GM21360 (cell line): ENCODE measurements around the gene XPNPEP2.

Experiments
- ATAC-seq: cut with Tn5 transposase; IDR thresholded peaks from one replicate; pipeline ENCODE4 v1.9.1; 2021; ENCODE audit warnings: mild to moderate bottlenecking, moderate library complexity; ENCODE audit not compliant: unreplicated experiment

The XPNPEP2 gene

DNA sequence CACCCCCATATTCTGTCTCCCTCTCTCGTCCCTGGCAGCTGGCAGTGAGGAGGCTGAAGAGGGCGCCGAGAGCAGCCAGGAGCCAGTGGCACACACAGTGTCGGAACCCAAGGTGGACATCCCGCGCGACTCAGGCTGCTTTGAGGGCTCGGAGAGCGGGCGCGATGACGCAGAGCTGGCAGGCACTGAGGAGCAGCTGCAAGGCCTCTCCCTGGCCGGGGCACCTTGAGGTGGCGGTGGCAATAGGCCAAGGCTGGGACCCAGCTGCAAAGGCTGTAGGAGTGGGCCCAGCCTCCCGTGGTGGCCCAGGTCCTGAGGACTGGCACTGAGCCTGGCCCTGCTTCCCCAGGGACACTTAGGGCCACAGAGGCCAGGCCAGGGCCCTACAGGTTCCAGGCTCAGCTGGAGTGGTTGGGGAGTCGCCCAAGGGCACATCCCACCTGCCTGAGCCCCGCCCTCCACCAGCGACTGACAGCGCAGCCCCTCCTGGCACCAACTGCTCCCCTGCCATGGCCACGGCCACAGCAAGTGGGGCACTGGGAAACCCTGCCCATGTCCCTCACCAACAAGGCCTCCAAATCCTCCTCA lies 54.9 kb downstream of the XPNPEP2 start:
- ATAC-seq = no peak

DNA sequence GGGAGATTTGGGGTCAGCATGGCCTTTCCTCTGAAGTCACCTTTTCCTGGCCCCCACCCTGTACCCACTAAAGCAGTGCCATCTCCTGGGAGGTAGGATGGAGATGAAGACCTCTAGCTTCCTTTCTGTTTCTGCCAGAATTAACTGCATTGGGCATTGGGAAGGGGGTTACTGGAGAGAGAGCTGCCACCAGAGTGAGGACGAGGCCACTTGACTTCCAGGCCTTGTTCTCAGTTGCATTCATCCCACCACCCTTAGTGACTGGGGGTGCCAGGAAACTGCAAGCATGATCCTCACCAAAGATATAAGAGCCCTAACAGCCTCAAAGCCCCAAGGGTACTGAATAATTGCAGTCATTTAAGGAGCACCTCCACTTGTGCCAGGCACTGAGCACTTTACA lies 56.8 kb downstream of the XPNPEP2 start:
- ATAC-seq = no peak

DNA sequence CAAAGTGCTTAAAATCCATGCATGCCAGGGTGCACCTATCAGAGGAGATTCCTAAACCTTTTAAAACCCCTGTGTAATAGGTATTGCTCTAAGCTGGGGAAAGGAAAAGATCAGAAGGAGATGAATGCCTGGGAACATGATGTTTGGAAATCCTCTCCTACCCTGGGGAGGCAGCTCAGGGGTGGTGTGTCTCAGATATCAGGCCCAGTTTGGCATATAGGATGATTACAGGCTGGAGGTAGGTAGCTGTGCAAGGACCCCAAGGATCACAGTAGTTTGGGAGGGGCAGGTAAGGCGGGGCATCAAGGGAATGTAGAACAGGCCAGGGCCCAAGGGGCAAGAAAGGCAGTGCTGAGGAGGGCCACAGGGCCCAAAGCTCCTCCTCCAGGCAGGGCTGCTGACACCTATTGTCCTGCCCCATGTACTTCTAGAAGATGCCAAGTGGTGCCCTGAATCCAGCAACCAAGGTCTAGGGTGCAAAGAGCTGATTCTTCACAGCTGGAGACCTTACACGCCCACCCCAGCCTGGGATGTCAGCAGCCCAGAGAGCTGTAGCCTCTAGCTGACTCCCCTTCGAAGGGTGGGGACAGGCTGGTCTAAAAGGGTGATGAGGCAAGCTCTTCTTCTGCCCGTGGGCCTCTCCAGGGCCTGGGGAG lies 58.6 kb downstream of the XPNPEP2 start:
- no peak for ATAC-seq

DNA sequence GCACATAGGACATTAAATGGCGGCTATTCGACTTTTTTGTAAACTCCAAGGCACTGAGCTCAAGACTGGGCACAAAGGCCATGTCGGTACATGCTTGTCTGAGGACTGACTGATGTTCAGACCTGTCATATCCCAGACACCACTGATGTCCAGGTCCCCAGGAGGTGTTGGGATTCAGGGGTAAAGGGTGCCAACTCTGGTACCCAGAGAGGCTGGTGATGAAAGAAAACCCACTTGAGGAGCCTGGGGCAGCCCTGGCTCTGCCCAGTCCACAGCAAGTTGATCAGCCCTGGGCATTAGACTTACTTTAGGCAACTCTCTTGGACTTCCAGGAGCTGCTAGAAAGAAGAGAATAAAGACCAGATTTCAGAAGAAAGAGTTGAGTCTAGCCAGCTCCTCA lies 59.7 kb downstream of the XPNPEP2 start:
- no peak for ATAC-seq

DNA sequence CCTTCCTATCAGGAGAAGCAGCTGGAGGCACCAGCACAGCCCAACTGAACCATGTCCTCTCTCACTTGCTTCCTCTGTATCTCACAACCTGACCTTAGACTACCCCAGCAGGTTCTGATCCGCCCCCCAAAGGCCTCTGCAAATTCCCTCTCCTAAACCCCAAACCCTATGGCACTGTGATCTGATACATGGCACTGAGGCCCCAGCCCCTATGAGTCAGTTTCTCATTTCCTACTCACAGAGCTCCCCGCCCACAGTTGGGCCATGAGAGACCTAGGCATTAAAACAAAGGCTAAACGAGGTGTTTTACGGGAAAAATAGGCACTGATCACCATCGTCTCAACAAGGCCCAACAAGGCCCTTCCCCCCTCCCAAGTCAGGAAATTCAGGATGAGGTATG lies 60.1 kb downstream of the XPNPEP2 start:
- ATAC-seq = no peak

DNA sequence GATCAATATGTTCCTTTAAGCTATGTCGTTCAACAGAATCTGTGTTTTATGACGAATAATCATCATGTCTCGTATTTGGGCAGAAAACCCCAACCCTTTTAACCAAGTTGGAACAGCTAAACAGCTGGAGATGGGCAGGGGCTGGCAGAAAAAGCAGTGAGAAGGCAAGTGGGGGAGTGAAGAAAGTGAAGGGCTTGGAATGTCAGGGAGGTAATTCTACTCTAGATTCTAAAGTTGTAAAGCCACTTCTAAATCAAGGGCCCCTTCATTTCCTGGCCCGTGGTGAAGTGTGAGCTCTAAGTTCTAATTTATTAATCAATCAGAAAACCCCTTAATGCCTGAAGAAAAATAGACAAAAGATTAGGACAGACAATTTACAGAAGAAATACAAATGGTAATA lies 61.4 kb downstream of the XPNPEP2 start:
- no peak for ATAC-seq

DNA sequence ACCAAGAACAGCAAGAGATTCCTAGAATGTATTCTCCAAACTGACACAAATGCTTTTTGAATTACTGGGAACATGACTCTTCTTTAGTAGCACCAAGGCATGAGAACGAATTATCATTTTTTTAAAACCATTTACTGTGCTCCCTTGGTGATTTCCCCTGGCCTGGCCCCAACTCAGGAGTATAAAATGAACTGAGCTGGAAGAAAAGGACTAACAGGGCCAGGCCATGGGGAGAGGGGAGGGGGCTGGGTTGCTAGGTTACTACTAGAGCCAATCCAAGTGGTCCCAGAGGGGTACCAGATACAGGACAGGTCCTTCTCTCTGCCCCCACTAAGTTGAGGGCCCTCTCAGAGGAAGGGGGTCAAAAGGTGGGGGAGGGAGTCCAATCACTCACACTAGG lies 64.1 kb downstream of the XPNPEP2 start:
- ATAC-seq = no peak

DNA sequence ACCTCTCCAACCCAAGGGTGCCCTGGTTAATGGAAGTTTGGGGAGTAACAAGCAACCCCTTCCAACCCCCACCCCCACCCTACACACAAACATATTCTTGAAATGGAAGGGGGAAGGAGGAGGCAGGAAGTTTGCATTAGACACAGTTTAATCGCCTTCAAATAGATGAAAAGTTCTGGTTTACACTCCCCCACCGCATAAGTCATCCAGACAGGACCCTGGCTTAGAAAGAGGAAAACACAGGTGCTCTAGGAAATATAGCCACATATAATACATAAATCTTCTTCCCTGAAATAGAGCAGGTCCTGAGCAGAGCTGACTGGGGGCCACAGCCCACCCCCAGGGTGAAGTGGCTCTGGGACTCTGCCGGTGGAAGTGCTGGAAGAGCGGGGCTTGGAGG lies 66.0 kb downstream of the XPNPEP2 start:
- no peak for ATAC-seq

DNA sequence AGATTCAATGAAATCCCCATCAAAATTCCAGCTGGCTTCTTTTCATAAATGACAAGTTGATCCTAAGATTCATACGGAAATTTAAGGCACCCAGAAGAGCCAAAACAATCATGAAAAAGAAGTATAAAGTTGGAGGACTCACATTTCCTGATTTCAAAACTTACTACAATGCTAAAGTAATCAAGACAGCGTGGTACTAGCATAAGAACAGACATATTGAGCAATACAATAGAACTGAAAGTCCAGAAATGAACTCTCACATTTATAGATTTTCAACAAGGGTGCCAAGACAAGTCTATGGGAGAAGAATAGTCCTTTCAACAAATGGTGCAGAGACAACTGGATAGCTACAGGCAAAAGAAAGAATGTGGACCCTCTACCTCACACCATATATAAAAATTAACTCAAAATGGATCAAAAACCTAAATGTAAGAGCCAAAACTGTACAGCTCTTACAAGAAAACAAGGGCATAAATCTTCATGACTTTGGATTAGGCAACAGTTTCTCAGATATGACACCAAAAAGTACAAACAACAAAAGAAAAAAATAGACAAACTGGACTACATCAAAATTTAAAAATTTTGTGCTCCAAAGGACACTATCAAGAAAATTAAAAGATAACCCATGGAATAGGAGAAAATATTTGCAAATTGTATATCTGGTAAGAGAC lies 69.5 kb downstream of the XPNPEP2 start:
- no peak for ATAC-seq

DNA sequence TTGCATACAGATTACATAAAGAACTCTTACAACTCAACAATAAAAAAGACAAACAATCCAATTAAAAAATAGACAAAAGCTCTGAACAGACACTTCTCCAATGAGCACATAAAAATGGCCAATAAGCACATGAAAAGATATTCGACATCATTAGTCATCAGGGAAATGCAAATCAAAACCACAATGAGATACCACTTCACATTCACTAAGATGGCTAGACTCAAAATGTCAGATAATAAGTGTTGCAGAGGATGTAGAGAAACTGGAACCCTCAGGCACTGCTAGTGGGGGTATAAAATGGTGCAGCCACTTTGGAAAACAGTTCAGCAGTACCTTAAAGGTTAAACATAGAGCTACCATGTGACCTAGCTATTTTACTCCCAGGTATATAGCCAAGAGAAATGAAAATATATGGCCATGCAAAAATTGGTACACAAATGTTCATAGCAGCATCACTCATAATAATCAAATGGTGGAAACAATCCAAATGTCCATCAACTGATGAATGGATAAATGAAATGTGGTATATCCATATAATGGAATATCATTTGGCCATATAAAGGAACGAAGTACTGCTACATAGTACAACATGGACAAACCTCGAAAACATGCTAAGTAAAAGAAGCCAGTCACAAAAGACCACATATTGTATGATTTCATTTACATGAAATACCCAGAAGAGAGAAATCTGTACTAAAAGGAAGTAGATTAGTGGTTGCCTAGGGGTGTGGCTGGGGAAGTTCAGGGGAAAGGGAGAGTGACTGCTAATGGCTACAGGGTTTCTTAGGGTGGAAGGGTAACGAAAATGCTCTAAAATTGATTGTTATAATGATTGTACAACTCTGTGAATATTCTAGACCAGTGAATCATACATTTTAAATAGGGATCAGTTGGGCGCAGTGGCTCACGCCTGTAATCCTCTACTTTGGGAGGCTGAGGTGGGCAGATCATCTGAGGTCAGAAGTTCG lies 70.3 kb downstream of the XPNPEP2 start:
- no peak for ATAC-seq

DNA sequence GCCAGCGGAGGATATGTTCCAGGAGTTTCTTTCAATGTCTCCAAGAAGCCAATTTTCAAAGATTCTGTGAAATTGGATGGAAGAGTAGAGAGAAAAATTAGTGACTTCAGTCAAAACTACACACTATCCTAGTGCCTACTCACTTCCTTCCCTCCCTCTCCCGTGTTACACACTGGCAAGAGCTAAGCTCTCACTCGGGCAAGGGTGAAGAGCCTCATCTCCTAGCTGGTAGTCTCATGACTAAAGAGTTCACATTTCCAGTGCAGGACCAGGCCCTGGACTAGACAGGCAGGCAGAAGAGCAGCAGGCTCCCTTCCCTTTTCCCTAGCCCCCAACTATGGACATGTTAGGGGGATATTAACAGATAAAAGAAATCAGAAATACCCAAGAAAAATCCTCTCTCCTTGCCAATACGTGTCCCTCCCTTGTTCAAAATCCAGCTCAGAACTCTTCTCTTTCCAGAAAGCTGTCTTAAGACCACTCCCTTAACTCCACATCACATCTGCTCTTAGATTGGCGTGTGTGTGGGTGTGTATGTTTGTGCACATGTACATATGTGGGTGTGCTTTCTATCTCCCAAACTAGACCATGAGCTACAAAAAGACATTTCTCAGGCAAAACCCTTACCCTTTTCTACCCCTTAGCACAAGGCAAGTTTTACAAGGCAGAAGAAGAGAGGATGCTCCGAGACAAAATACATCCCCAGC lies 75.0 kb downstream of the XPNPEP2 start:
- ATAC-seq = no peak

DNA sequence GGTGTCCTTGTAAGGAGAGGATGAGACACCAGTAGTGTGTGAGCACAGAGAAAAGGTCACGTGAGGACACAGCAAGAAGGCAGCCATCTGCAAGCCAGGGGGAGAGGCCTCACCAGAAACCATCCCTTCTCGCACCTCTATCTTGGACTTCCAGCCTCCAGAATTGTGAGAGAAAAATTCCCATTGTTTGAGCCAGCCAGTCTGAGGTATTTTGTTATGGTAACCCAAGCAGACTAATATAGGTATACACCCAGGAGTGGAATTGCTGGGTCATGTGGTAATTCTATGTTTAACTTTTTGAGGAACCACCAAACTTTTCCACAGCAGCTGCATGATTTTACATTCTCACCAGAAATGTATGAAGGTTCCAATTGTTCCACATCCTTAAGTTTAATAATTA lies 79.3 kb downstream of the XPNPEP2 start:
- no peak for ATAC-seq
